ENCODE data around the gene MYL3.
"Not testable (repeated sequence)": the region's sequence is repeated elsewhere in the genome, so short reads cannot be mapped to it uniquely, and the experiment has no call there.

MYL3 gene

GRCh38 chr3:46863261-46863782, at the start of gene MYL3:
Gene MYL3 (minus strand): TSS chr3:46863444. CDS start chr3:46863390, 54 bp downstream.
- DNase-seq: no peak

DNA sequence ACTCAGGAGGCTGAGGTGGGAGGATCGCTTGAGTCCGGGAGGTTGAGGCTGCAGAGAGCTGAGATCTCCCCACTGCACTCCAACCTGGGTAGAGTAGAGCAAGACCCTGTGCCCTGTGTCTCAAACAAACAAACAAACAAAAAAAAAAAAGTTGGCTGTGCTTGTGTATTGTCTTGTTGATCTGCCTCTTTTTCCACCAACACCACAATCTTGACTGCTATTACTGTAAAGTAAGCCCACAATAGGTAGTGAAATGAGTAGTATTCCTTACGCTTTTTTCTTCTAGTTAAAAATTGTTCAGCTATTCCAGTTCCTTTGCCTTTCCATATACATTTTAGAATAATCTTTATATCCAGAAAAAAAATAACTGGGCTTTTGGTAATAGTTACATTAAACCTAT, 49.7 kb upstream of the MYL3 start:
- no peak for DNase-seq

DNA sequence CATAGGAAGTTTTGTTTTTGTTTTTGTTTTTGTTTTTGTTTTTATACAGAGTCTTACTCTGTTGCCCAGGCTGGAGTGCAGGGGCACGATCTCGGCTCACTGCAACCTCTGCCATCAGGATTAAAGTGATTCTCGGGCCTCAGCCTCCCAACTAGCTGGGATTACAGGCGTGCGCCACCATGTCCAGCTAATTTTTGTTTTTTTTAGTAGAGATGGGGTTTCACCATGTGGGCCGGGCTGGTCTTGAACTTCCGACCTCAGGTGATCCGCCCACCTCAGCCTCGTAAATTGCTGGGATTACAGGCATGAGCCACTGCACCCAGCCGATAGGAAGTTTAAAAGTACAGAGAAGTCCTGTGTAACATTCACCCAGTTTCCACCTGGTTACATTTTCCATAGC, 47.7 kb upstream of the MYL3 start:
- DNase-seq: not testable (repeated sequence)

DNA sequence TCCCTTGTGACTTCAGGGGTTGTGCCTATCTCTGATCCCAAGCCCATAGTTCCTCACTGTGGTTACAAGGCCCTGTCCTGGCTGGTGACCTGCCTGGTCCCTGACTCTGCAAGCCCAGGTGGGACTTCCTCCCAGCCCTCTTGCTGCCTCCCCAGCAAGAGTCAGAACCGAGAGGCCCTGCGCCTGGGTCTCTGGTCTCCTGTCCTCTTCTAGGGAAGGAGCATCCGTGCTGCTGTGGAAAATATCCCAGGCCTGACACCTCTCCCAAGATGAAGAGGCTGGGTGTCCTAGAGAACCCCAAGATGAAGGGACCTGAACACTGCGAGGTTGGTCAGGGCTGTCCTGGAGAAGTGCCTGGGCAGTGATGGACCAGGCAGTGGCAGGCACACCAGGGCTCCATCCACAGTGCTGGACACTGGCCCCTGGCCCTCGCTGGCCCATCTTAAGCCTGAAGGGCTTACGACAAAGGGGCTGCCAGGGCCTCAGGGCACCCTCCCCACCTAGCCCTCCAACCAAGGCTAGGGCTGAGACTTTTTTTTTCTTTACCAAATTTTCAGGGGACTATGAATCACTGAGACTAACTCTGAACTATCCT, 47.0 kb upstream of the MYL3 start:
- DNase-seq: no peak

DNA sequence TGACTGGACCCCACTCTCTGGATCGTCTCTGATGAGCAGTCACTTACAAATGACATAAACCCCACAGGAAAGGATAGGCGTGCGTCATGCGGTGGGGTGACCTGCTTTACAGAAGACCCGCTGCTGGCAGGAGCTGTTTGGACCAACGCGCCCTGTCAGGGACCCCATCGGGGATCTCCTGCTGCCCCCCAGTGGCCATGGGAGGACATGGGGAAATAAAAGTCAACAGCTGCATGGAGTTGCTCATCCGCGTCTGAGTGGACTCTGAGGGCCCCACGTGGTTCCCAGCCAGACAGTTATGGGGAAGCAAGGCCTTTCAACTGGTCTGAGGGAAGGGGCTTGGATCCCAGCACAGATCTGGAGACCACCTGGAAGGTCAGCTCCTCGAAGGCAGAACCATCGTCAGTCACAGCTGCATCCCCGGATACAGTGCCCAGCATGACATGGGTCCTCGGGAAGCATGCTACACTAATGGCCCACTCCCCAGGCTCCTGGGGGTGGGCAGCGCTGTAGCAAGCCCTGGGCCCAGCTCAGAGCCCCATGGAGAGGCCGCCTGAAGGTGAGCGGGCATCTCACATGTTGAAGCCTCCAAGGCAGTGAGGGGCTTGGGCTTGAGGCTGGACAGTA, 46.4 kb upstream of the MYL3 start:
- DNase-seq: peak; percentile 64

- no peak for DNase-seq
Measured at GRCh38 chr3:46908986-46909534, 45.8 kb upstream of the MYL3 start.

- DNase-seq: no peak
Measured at GRCh38 chr3:46908294-46908985, 45.2 kb upstream of the MYL3 start.

DNA sequence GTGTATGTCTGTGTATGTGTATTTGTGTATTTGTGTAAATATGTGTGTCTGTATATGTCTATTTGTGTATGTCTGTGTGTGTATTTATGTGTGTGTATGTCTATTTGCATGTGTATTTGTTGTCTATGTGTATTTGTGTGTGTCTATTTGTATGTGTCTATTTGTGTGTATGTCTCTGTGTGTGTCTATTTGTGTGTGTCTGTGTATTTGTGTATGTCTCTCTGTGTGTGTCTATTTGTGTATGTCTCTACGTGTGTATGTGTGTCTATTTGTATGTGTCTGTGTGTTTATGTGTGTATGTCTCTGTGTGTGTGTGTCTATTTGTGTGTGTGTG, 44.7 kb upstream of the MYL3 start:
- DNase-seq: no peak

GRCh38 chr3:46907271-46907670, 44.0 kb upstream of the MYL3 start:
- DNase-seq: no peak

- no peak for DNase-seq
Measured at GRCh38 chr3:46906471-46907058, 43.3 kb upstream of the MYL3 start.

DNA sequence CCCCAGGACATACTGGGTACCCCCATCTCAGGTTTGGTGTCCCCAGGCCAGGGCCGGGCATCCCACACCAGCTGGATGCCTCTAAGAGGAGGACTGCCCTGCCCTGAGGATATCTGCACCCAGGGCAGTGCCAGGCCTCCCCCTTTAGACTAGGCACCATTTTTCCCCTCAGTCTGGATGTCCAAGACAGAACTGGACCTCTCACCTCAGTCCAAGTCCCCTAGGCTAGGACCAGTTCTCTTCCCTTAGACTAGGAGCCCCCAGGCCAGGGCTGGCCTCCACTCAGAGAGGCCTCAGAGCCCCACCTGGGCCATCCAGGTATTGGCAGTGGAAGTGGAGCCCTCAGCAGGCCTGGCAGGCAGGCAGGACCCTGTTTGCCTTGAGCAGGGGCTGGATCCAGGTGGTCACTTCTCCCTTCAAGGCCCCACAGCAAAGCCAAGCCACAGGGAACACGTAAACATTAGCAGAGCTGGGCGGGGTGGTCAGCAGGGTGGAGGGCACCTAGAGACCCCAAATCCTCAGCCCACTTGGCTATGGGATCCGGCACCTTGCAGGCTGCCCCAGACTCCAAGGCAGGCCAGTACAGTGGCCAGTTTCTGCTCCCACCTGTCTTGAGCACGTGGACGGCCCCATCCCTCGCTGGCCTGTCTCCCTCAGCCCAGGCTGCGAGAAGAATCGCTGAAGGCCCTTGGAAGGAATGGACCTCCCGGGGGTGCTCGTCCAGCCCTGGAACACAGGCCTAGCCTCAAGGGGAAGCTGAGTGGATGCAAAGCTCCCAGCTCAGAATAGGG, 42.6 kb upstream of the MYL3 start:
- no peak for DNase-seq

GRCh38 chr3:46905213-46905560, 41.9 kb upstream of the MYL3 start:
- no peak for DNase-seq

DNA sequence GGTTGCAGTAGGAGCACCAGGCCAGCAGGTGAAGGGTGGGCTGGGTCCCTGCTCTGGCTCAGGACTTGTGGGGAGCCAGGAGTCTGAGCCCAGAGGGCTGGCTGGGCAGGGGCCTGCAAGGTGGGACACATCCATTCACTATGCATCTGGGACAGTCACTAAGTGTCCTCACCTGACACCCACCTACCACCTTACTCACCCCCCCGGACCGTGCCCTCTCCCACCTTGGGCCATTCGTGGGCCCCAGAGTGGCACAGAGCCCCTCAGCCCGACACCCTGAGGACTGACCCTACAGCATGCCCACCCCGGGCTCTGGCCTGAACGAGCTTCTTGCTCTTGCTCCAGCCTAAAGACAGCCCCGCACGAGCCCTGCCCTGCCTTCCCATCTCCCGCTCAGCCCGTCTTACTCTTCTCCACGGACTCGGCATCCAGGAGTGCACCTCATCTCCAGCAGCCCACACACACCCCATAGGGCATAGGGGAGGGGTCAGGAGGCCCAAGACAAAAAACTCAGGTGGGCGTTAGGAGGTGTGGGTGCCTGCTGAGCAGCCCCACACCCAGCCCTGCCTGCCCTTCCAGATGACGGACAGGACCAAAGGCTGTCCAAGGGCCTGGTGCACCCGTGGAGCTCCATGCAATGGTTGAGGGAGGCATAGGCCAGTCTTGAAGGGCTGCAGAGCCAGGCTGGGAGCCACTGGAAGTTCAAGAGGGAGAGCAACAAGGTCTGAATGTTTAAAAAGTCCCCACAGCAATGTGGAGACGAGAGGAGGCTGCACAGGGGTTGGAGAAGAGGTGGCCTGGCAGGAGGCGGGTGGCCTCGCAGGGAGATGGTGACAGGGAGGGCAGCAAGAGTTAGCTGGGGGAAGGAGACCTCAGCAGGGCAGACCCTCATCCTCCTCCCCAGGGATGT, 41.3 kb upstream of the MYL3 start:
- DNase-seq: no peak

DNA sequence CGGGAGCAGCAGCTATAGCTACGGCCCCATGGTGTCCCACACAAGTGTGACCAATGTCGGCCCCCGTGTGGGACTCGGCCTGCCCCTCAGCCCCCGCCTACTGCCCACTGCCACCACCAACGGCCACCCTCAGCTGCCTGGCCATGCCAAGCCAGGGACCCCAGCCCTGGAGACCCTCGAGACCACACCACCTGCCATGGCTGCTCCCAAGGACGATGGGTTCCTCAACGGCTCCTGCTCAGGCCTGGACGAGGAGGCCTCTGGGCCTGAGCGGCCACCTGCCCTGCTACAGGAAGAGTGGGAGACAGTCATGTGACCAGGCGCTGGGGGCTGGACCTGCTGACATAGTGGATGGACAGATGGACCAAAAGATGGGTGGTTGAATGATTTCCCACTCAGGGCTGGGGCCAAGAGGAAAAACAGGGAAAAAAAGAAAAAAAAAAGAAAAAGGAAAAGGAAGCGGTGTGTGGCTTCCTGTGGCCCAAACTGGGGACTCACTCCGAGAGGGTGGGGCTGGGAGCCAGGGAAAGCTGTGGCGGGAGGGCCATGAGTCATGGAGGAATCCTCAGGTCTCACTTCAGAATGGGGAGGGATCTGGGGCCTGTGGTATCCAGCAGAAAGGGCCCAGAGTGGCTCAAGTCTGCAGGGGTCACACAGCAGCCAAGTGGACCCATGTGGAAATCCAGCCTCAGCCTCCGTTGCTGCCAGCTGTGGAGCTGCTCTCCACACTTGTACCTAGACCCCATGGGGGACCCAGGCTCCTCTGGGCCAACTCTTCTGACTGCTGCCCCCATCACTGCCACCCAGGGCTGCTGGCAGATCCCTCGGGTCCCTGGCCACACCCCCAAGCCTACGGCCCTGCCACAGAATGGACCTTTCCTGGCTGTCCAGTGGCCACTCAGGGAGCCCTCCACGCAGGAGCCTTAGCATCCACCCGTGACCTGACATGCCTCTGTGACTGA, 40.4 kb upstream of the MYL3 start:
- DNase-seq: no peak

GRCh38 chr3:46902188-46902631, 39.0 kb upstream of the MYL3 start:
- no peak for DNase-seq

GRCh38 chr3:46901591-46902187, 38.4 kb upstream of the MYL3 start:
- DNase-seq: no peak

- no peak for DNase-seq
Measured at GRCh38 chr3:46901061-46901460, 37.8 kb upstream of the MYL3 start.

GRCh38 chr3:46900356-46900755, 37.1 kb upstream of the MYL3 start:
- DNase-seq: no peak

GRCh38 chr3:46900007-46900292, 36.7 kb upstream of the MYL3 start:
- DNase-seq: no peak

Data from NCI-H2171 treated with DMSO at 0.1 percent for 48 hours (cell line).